K562 (cell line): Measurements from ENCODE around the gene CLDN25.

Source experiments
- POLR2A ChIP-seq: fragments of 450-650 bp; conservative IDR thresholded peaks from 2 replicates; pipeline ENCODE4 v1.6.1; 2016
- POLR2AphosphoS5 ChIP-seq: IDR thresholded peaks from 2 replicates; pipeline ENCODE4 v1.6.1; 2011; ENCODE audit warnings: mild to moderate bottlenecking, low read depth, low read length, moderate library complexity; ENCODE audit not compliant: control insufficient read depth, insufficient read depth

GRCh38 chr11:113789675-113790320 lies 10.2 kb downstream of the CLDN25 start:
- TF ChIP-seq POLR2A (no peak), POLR2AphosphoS5 (no peak)
